ENCODE measurements around the gene LRRTM3. TPM values are rescaled to one million over a fixed set of nuclear protein-coding genes. Genes with fewer than 3 reads are reported as not detected.

Gene LRRTM3
- total RNA-seq, 1 donor from 2014 or later = not detected

DNA sequence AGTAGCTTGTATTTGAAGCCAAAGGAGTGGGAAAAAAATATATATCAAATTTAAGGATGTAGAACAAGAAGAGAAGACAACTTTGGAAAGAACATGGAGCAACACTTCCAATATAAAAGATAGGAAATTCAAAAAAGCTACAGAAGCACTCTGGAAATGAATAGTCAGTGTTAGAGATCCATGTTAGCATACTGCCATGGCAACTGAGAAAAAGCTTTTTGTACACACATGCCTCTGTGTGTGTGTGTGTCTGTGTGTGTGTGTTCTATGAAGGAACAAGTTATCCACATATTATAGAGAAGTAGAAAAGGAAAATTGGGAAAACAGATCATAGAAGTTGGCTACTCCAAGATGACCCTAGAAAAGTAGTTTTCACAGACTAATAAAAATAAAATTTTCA, 96.3 kb downstream of the LRRTM3 start:
- Mint-ChIP-seq H3K4me1 (ENCODE audit: low read depth, unreplicated experiment) (no peaks in the 10 kb centered on the region), H3K9me3 (ENCODE audit: unreplicated experiment) (no peaks in the 10 kb centered on the region)
- TF ChIP-seq, protein P1, sequence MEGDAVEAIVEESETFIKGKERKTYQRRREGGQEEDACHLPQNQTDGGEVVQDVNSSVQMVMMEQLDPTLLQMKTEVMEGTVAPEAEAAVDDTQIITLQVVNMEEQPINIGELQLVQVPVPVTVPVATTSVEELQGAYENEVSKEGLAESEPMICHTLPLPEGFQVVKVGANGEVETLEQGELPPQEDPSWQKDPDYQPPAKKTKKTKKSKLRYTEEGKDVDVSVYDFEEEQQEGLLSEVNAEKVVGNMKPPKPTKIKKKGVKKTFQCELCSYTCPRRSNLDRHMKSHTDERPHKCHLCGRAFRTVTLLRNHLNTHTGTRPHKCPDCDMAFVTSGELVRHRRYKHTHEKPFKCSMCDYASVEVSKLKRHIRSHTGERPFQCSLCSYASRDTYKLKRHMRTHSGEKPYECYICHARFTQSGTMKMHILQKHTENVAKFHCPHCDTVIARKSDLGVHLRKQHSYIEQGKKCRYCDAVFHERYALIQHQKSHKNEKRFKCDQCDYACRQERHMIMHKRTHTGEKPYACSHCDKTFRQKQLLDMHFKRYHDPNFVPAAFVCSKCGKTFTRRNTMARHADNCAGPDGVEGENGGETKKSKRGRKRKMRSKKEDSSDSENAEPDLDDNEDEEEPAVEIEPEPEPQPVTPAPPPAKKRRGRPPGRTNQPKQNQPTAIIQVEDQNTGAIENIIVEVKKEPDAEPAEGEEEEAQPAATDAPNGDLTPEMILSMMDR (IDR thresholded peaks at IDR 0.05; ENCODE audit: partially characterized antibody, unreplicated experiment) = no peak

DNA sequence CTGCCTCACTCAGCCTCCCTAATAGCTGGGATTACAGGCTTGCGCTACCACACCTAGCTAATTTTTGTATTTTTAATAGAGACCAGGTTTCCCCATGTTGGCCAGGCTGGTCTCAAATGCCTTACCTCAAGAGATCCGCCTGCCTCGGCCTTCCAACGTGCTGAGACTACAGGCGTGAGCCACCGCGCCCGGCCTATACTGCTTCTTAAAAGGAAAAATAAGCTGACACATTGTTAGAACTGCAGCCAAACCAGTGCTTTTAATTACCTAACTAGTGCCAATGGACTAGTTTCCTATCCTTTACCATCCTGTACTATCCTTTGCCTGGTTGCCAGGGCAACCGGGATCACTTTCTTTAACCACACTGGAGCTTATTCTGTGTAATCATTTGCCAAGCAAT, 108.0 kb downstream of the LRRTM3 start:
- H3K9me3 Mint-ChIP-seq (ENCODE audit: unreplicated experiment) = no peaks in the 10 kb centered on the region

More for the DNA sequence above, 96.3 kb downstream of the LRRTM3 start:
- no peaks in the 10 kb centered on the region for H3K27me3 Mint-ChIP-seq (ENCODE audit: unreplicated experiment)
- H3K4me3 Mint-ChIP-seq (ENCODE audit: unreplicated experiment) = no peak overlapping the region
- H3K27ac Mint-ChIP-seq (ENCODE audit: unreplicated experiment) = no peak overlapping the region
- no peaks in the 10 kb centered on the region for H3K36me3 Mint-ChIP-seq (ENCODE audit: unreplicated experiment)
- no peak for DNase-seq

DNA sequence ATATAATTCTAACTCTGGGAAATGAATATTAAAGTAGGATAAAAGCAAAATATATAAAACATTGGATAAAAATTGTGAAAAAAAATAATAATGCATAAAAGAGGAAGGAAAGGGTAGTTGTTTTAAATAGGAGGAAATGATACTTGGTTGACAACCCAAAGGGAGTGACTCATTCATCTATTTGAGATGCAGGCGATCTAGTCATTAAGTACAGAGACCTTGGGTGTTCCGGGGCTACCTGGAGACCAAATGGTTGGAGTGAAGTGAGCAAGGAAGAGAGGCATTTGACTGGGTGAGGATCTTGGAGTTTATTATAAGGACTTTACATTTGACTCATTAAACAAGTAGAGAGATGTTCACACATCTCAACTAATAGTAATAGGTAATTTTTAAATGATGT, 111.0 kb downstream of the LRRTM3 start:
- no peak overlapping the region for H3K4me3 Mint-ChIP-seq (ENCODE audit: unreplicated experiment)
- H3K9me3 Mint-ChIP-seq (ENCODE audit: unreplicated experiment) = no peaks in the 10 kb centered on the region
- H3K27me3 Mint-ChIP-seq (ENCODE audit: unreplicated experiment) = no peaks in the 10 kb centered on the region
- no peak for DNase-seq
- no peaks in the 10 kb centered on the region for H3K4me1 Mint-ChIP-seq (ENCODE audit: low read depth, unreplicated experiment)
- no peaks in the 10 kb centered on the region for H3K36me3 Mint-ChIP-seq (ENCODE audit: unreplicated experiment)
- TF ChIP-seq, protein P1 (IDR thresholded peaks at IDR 0.05; ENCODE audit: partially characterized antibody, unreplicated experiment) = no peak
- no peak overlapping the region for H3K27ac Mint-ChIP-seq (ENCODE audit: unreplicated experiment)

More for the DNA sequence above, 108.0 kb downstream of the LRRTM3 start:
- TF ChIP-seq, protein P1 (IDR thresholded peaks at IDR 0.05; ENCODE audit: partially characterized antibody, unreplicated experiment) = no peak
- Mint-ChIP-seq H3K27ac (ENCODE audit: unreplicated experiment) (no peak overlapping the region), H3K36me3 (ENCODE audit: unreplicated experiment) (no peaks in the 10 kb centered on the region), H3K4me1 (ENCODE audit: low read depth, unreplicated experiment) (no peaks in the 10 kb centered on the region), H3K27me3 (ENCODE audit: unreplicated experiment) (no peaks in the 10 kb centered on the region), H3K4me3 (ENCODE audit: unreplicated experiment) (no peak overlapping the region)
- DNase-seq = no peak

DNA sequence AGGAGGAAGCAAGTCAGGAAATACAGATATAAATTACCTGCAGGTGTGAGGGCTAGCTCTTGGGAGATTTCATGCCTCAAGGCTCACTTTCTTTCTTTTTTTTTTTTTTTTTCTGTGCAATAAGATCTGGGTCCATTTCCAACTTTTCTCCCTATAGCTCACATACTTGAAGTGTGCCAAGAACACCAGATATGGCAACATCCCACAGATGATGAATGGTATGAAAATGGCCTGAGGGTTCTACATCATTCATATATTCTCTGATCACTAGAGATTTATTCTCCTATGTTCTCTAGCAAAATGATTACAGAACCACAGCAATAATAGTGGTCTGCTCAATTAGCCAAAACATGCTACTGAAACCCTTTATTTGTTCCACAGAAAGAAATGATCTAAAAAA, 117.2 kb downstream of the LRRTM3 start:
- no peak overlapping the region for H3K4me3 Mint-ChIP-seq (ENCODE audit: unreplicated experiment)
- TF ChIP-seq, protein P1 (IDR thresholded peaks at IDR 0.05; ENCODE audit: partially characterized antibody, unreplicated experiment) = no peak
- no peaks in the 10 kb centered on the region for H3K9me3 Mint-ChIP-seq (ENCODE audit: unreplicated experiment)
- no peaks in the 10 kb centered on the region for H3K36me3 Mint-ChIP-seq (ENCODE audit: unreplicated experiment)
- H3K27me3 Mint-ChIP-seq (ENCODE audit: unreplicated experiment) = no peaks in the 10 kb centered on the region
- no peaks in the 10 kb centered on the region for H3K4me1 Mint-ChIP-seq (ENCODE audit: low read depth, unreplicated experiment)
- H3K27ac Mint-ChIP-seq (ENCODE audit: unreplicated experiment) = no peak overlapping the region
- DNase-seq = no peak

DNA sequence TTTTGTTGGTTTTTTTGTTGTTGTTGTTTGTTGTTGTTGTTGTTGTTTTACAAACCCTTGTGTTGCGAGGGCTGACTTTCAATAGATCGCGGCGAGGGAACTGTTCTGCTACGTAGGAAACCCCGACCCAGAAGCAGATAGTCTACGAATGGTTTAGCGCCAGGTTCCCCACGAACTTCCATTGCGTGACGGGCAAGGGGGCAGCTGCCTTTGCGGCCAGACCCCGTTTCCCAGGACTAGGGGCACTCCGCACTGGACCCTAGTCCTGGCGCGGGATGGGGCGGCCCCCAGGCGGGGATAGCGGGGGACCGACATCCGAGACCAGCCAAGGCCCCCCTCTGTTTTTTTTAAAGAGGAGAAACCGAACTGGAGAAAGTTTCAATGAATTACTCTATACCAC, 119.6 kb downstream of the LRRTM3 start:
- Mint-ChIP-seq H3K4me1 (ENCODE audit: low read depth, unreplicated experiment) (no peaks in the 10 kb centered on the region), H3K27ac (ENCODE audit: unreplicated experiment) (no peak overlapping the region), H3K9me3 (ENCODE audit: unreplicated experiment) (no peaks in the 10 kb centered on the region), H3K4me3 (ENCODE audit: unreplicated experiment) (no peak overlapping the region), H3K36me3 (ENCODE audit: unreplicated experiment) (no peaks in the 10 kb centered on the region), H3K27me3 (ENCODE audit: unreplicated experiment) (no peaks in the 10 kb centered on the region)
- no peak for DNase-seq
- TF ChIP-seq, protein P1 (IDR thresholded peaks at IDR 0.05; ENCODE audit: partially characterized antibody, unreplicated experiment) = no peak

All from glutamatergic neuron (in vitro differentiated cells).